HL-60/S4 (cell line): ENCODE results near the gene RUNX2.

Source experiments
- in situ Hi-C: fragments of 300-500 bp; cut with MboI; formaldehyde crosslinking; loops from 2 replicates; pipeline ENCODE4 v1.14.3; 2022; ENCODE audit warnings: low sequenced_read_pairs

Gene RUNX2

GRCh38 chr6:45635284-45635867, 307.2 kb downstream of the RUNX2 start:
- in situ Hi-C loops = no loop called here

- in situ Hi-C loops = no loop called here
Observed at GRCh38 chr6:45637056-45637455, 308.9 kb downstream of the RUNX2 start.

GRCh38 chr6:45637611-45638257, 309.6 kb downstream of the RUNX2 start:
- in situ Hi-C loops = no loop called here

GRCh38 chr6:45640081-45640491, 312.0 kb downstream of the RUNX2 start:
- in situ Hi-C loops = no loop called here

GRCh38 chr6:45640811-45641210, 312.7 kb downstream of the RUNX2 start:
- in situ Hi-C loops = no loop called here

GRCh38 chr6:45642331-45643125, 314.4 kb downstream of the RUNX2 start:
- in situ Hi-C loops = no loop called here

- in situ Hi-C loops = no loop called here
Observed at GRCh38 chr6:45643126-45643525, 315.0 kb downstream of the RUNX2 start.

GRCh38 chr6:45644720-45645119, 316.6 kb downstream of the RUNX2 start:
- in situ Hi-C loops = no loop called here

GRCh38 chr6:45645302-45645701, 317.2 kb downstream of the RUNX2 start:
- in situ Hi-C loops = no loop called here

GRCh38 chr6:45647341-45648261, 319.5 kb downstream of the RUNX2 start:
- in situ Hi-C loops = no loop called here

GRCh38 chr6:45648262-45648620, 320.1 kb downstream of the RUNX2 start:
- in situ Hi-C loops = no loop called here

GRCh38 chr6:45650524-45651135, 322.5 kb downstream of the RUNX2 start:
- in situ Hi-C loops = no loop called here

- in situ Hi-C loops = no loop called here
Observed at GRCh38 chr6:45651301-45651700, 323.2 kb downstream of the RUNX2 start.

- in situ Hi-C loops = no loop called here
Observed at GRCh38 chr6:45652416-45652815, 324.3 kb downstream of the RUNX2 start.

GRCh38 chr6:45653117-45653883, 325.2 kb downstream of the RUNX2 start:
- in situ Hi-C loops = no loop called here

GRCh38 chr6:45654673-45655072, 326.5 kb downstream of the RUNX2 start:
- in situ Hi-C loops = no loop called here

GRCh38 chr6:45655745-45656476, 327.8 kb downstream of the RUNX2 start:
- in situ Hi-C loops = no loop called here

GRCh38 chr6:45657226-45657625, 329.1 kb downstream of the RUNX2 start:
- in situ Hi-C loops = no loop called here

- in situ Hi-C loops = no loop called here
Observed at GRCh38 chr6:45658400-45658799, 330.3 kb downstream of the RUNX2 start.
